Inferior parietal cortex (tissue), 1 donor: ENCODE data around the gene TM6SF1.
"Not testable (repeated sequence)": the region's sequence is repeated elsewhere in the genome, so short reads cannot be mapped to it uniquely, and the experiment has no call there.

ENCODE experiments used
- DNase-seq: peaks from one replicate; pipeline ENCODE4 v3.0.0-alpha.2; 2016; ENCODE audit errors: extremely low spot score

TM6SF1 gene

GRCh38 chr15:83106994-83107840, at the start of gene TM6SF1:
TSS of gene TM6SF1 (plus strand) at chr15:83107645. CDS start at chr15:83107681, 36 bp downstream.
- no peak for DNase-seq

GRCh38 chr15:83057696-83058376, 49.6 kb upstream of the TM6SF1 start:
- no peak for DNase-seq

GRCh38 chr15:83061680-83062079, 45.8 kb upstream of the TM6SF1 start:
- no peak for DNase-seq

GRCh38 chr15:83062768-83063180, 44.7 kb upstream of the TM6SF1 start:
- no peak for DNase-seq

GRCh38 chr15:83063551-83063950, 43.9 kb upstream of the TM6SF1 start:
- no peak for DNase-seq

- DNase-seq, result no peak
Observed at GRCh38 chr15:83064859-83065258, 42.6 kb upstream of the TM6SF1 start.

GRCh38 chr15:83065431-83065830, 42.0 kb upstream of the TM6SF1 start:
- DNase-seq, result no peak

- DNase-seq, result no peak
Observed at GRCh38 chr15:83066034-83066733, 41.3 kb upstream of the TM6SF1 start.

GRCh38 chr15:83066734-83067637, 40.5 kb upstream of the TM6SF1 start, which contains the start of gene BTBD1:
TSS of gene BTBD1 (minus strand) at chr15:83067252. CDS start at chr15:83067151, 101 bp downstream.
- DNase-seq, result peak; percentile 87

- no peak for DNase-seq
Observed at GRCh38 chr15:83067638-83067962, 39.8 kb upstream of the TM6SF1 start.

- no peak for DNase-seq
Observed at GRCh38 chr15:83068054-83068453, 39.4 kb upstream of the TM6SF1 start.

GRCh38 chr15:83069211-83069642, 38.2 kb upstream of the TM6SF1 start:
- not testable (repeated sequence) for DNase-seq

- peak; percentile 49 for DNase-seq
Observed at GRCh38 chr15:83077491-83078230, 29.8 kb upstream of the TM6SF1 start.

GRCh38 chr15:83078712-83079111, 28.7 kb upstream of the TM6SF1 start:
- no peak for DNase-seq

- no peak for DNase-seq
Observed at GRCh38 chr15:83081256-83082014, 26.0 kb upstream of the TM6SF1 start.

GRCh38 chr15:83082730-83083386, 24.6 kb upstream of the TM6SF1 start:
- DNase-seq, result no peak

GRCh38 chr15:83085461-83085860, 22.0 kb upstream of the TM6SF1 start:
- not testable (repeated sequence) for DNase-seq

- DNase-seq, result not testable (repeated sequence)
Observed at GRCh38 chr15:83085864-83086552, 21.4 kb upstream of the TM6SF1 start.

GRCh38 chr15:83087576-83087975, 19.9 kb upstream of the TM6SF1 start:
- DNase-seq, result no peak
